PFSK-1 (cell line): ENCODE results near the gene TCERG1.

Experiments used
- FOXP2 ChIP-seq: optimal IDR thresholded peaks from 2 replicates; pipeline ENCODE3; 2011; ENCODE audit warnings: borderline replicate concordance, control low read depth, inconsistent platforms; ENCODE audit not compliant: insufficient read depth; ENCODE audit errors: extremely low read length, extremely low read depth
- POLR2AphosphoS5 ChIP-seq: IDR thresholded peaks from 2 replicates; pipeline ENCODE4 v1.6.1; 2012; ENCODE audit warnings: low read depth, mild to moderate bottlenecking, control low read depth, low read length, moderate library complexity
- REST ChIP-seq, 2 experiments: IDR thresholded peaks; 2 replicates each; pipeline versions ENCODE4 v1.6.1 to v1.8.0; 2011 to 2012; ENCODE audit warnings: low read depth in 2 of 2, low read length in 2 of 2, control low read depth in 1 of 2, inconsistent platforms in 1 of 2, mild to moderate bottlenecking in 1 of 2, moderate library complexity in 1 of 2; ENCODE audit not compliant: insufficient read depth in 1 of 2
- SIN3A ChIP-seq: IDR thresholded peaks from 2 replicates; pipeline ENCODE4 v1.6.1; 2012; ENCODE audit warnings: mild to moderate bottlenecking, low read length, moderate library complexity, borderline replicate concordance; ENCODE audit not compliant: insufficient read depth
- TAF1 ChIP-seq: IDR thresholded peaks from 2 replicates; pipeline ENCODE4 v1.6.1; 2012; ENCODE audit warnings: low read length, control low read depth, borderline replicate concordance; ENCODE audit not compliant: insufficient read depth

The TCERG1 gene

GRCh38 chr5:146521403-146522106 is 74.4 kb downstream of the TCERG1 start:
- TF ChIP-seq SIN3A (no peak), POLR2AphosphoS5 (no peak), TAF1 (no peak), FOXP2 (no peak), REST (IDR thresholded peaks at IDR 0.05; ENCODE audit: insufficient read depth in 1 of 2, low read depth in 2 of 2, low read length in 2 of 2) (no peak)

GRCh38 chr5:146523698-146524097 is 76.6 kb downstream of the TCERG1 start:
- TF ChIP-seq FOXP2 (no peak), TAF1 (no peak), POLR2AphosphoS5 (no peak), SIN3A (no peak), REST (IDR thresholded peaks at IDR 0.05; ENCODE audit: insufficient read depth in 1 of 2, low read depth in 2 of 2, low read length in 2 of 2) (no peak)

- no peak for TF ChIP-seq TAF1
- no peak for TF ChIP-seq FOXP2
- no peak for TF ChIP-seq POLR2AphosphoS5
- TF ChIP-seq REST (IDR thresholded peaks at IDR 0.05; ENCODE audit: insufficient read depth in 1 of 2, low read depth in 2 of 2, low read length in 2 of 2): no peak
- TF ChIP-seq SIN3A: no peak
Measured at GRCh38 chr5:146527785-146528184, 80.7 kb downstream of the TCERG1 start.

- TF ChIP-seq SIN3A (no peak), FOXP2 (no peak), POLR2AphosphoS5 (no peak), TAF1 (no peak), REST (IDR thresholded peaks at IDR 0.05; ENCODE audit: insufficient read depth in 1 of 2, low read depth in 2 of 2, low read length in 2 of 2) (no peak)
Measured at GRCh38 chr5:146528236-146528635, 81.1 kb downstream of the TCERG1 start.

- TF ChIP-seq REST (IDR thresholded peaks at IDR 0.05; ENCODE audit: insufficient read depth in 1 of 2, low read depth in 2 of 2, low read length in 2 of 2): no peak
Measured at GRCh38 chr5:146529984-146530383, 82.9 kb downstream of the TCERG1 start.
